Measurements from ENCODE around the gene OR6C70. TPM values are rescaled to one million over a fixed set of nuclear protein-coding genes. Genes with fewer than 3 reads are reported as not detected.

OR6C70 gene
- total RNA-seq, 2 donors from 2014 or later = not detected

- TF ChIP-seq, protein P1, sequence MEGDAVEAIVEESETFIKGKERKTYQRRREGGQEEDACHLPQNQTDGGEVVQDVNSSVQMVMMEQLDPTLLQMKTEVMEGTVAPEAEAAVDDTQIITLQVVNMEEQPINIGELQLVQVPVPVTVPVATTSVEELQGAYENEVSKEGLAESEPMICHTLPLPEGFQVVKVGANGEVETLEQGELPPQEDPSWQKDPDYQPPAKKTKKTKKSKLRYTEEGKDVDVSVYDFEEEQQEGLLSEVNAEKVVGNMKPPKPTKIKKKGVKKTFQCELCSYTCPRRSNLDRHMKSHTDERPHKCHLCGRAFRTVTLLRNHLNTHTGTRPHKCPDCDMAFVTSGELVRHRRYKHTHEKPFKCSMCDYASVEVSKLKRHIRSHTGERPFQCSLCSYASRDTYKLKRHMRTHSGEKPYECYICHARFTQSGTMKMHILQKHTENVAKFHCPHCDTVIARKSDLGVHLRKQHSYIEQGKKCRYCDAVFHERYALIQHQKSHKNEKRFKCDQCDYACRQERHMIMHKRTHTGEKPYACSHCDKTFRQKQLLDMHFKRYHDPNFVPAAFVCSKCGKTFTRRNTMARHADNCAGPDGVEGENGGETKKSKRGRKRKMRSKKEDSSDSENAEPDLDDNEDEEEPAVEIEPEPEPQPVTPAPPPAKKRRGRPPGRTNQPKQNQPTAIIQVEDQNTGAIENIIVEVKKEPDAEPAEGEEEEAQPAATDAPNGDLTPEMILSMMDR (IDR thresholded peaks at IDR 0.05) = no peak
- intact Hi-C loops (cut with DNase I) = no loop called here
These were observed 41.4 kb downstream of the OR6C70 start for GRCh38 chr12:55428331-55429243.

DNA sequence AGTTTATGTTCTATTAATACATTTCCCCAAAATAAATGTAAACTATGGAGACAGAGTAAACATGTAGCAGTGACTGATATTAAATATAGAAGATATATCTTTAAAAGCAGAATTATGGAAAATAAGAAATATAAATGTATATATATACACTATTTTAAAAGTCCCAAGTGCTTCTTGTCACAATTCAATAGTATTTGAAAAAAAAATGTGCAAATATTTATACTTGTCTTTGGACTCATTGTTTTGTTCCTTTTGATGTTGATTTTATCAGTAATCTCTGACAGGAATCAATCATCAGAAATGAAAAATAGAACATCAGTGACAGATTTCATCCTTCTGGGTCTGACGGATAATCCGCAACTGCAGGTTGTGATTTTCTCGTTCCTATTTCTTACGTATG, 44.0 kb downstream of the OR6C70 start, which contains the start of gene OR6C76:
Gene OR6C76, plus strand, starts transcription at position 301 of the 400 bp plus-strand sequence. Its CDS starts 0 bp downstream, at position 301.
- H3K27ac ChIP-seq = no peak within 1 kb of the TSS
- H3K4me3 ChIP-seq = no peak within 1 kb of the TSS
- H3K9me3 ChIP-seq = no peaks in the 10 kb centered on the region
- H3K4me1 ChIP-seq = no peaks in the 10 kb centered on the region
- DNase-seq = no peak
- no peaks in the 10 kb centered on the region for H3K36me3 ChIP-seq
- intact Hi-C loops (cut with DNase I) = no loop called here
- TF ChIP-seq, protein P1 (IDR thresholded peaks at IDR 0.05) = no peak
- no peaks in the 10 kb centered on the region for H3K27me3 ChIP-seq
- H3K9ac ChIP-seq (ENCODE audit: low read depth in 2 of 2, low read length in 2 of 2) = no peak within 1 kb of the TSS

More at GRCh38 chr12:55428331-55429243, 41.4 kb downstream of the OR6C70 start:
- DNase-seq = no peak
- H3K9ac ChIP-seq (ENCODE audit: low read depth in 2 of 2, low read length in 2 of 2) = no peak overlapping the region
- H3K4me3 ChIP-seq = no peak overlapping the region
- no peaks in the 10 kb centered on the region for H3K27me3 ChIP-seq
- H3K4me1 ChIP-seq = no peaks in the 10 kb centered on the region
- no peaks in the 10 kb centered on the region for H3K9me3 ChIP-seq
- H3K36me3 ChIP-seq = no peaks in the 10 kb centered on the region
- H3K27ac ChIP-seq = no peak overlapping the region

DNA sequence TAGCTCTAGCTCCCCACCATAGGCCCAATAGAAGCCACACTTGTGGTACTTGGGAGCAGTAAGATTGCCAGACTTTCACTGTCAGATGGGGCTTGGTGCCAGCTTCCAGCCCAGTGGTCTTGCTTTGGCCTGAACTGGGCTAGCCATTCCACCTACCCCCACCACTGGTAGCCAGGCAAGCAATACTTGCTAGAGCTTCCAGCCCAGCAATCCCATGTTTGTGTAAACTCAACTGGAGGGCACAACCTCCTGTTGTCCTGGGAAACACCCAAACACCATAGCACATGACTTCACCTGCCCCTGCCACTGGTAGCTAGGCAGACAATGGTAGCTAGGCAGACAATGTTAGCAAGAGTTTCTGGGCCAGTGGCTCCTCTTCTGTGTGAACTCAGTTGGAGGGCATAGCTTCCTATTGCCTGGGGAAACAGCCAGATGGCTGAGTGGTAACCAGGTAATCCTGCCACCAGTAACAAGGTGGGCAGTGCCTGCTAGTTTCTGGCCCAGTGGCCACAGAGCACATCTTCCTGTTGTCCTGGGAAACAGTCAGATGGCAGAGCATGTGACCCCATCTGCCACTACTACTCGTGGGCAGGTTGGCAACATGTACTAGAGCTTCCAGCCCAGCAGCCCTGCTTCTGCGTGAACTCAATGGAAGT, 49.5 kb downstream of the OR6C70 start:
- intact Hi-C loops (cut with DNase I) = no loop called here
- H3K27ac ChIP-seq = no peak overlapping the region
- H3K9ac ChIP-seq (ENCODE audit: low read depth in 2 of 2, low read length in 2 of 2) = no peak overlapping the region
- no peaks in the 10 kb centered on the region for H3K9me3 ChIP-seq
- H3K4me1 ChIP-seq = no peaks in the 10 kb centered on the region
- no peak overlapping the region for H3K4me3 ChIP-seq
- no peaks in the 10 kb centered on the region for H3K36me3 ChIP-seq
- TF ChIP-seq, protein P1 (IDR thresholded peaks at IDR 0.05) = no peak
- no peak for DNase-seq
- H3K27me3 ChIP-seq = no peaks in the 10 kb centered on the region

Other genes with a start within 250 kb of the OR6C70 start
- gene OR10A7, start 249.1 kb downstream of the OR6C70 start, total RNA-seq = not detected
- gene OR6C74, start 225.5 kb downstream of the OR6C70 start, total RNA-seq = not detected
- gene OR6C6, start 173.6 kb downstream of the OR6C70 start, total RNA-seq = not detected
- gene OR6C1, start 155.8 kb downstream of the OR6C70 start, total RNA-seq = not detected
- not detected for gene OR6C3, start 139.4 kb downstream of the OR6C70 start, total RNA-seq
- not detected for gene OR6C75, start 107.2 kb downstream of the OR6C70 start, total RNA-seq
- gene OR6C65, start 69.6 kb downstream of the OR6C70 start, total RNA-seq = not detected
- not detected for gene OR6C76, start 43.9 kb downstream of the OR6C70 start, total RNA-seq
- not detected for gene OR6C2, start 26.1 kb downstream of the OR6C70 start, total RNA-seq
- gene OR6C68, start 22.2 kb upstream of the OR6C70 start, total RNA-seq = not detected
- not detected for gene OR6C4, start 79.5 kb upstream of the OR6C70 start, total RNA-seq
- not detected for gene OR2AP1, start 102.3 kb upstream of the OR6C70 start, total RNA-seq
- not detected for gene OR10P1, start 166.8 kb upstream of the OR6C70 start, total RNA-seq
- gene ITGA7, start 237.8 kb upstream of the OR6C70 start, total RNA-seq = 10 to 100 TPM; 10.8 to 64.4 TPM
- gene BLOC1S1, start 245.9 kb upstream of the OR6C70 start, total RNA-seq = 100 to 1,000 TPM; 214 to 242 TPM